ENCODE data around the gene ZP3. TPM values are rescaled to one million over a fixed set of nuclear protein-coding genes. Genes with fewer than 3 reads are reported as not detected.

Gene ZP3
- total and polyA plus RNA-seq, 2 of the 13 experiments (the other 11 are each of a cell fraction or from before 2014, with no cell fraction given): not detected

- TF ChIP-seq ZBTB40 (IDR thresholded peaks at IDR 0.05) (no peak), ZBTB40 (CRISPR knock-in tag; IDR thresholded peaks at IDR 0.05) (no peak), CEBPB (IDR thresholded peaks at IDR 0.05; ENCODE audit: borderline replicate concordance, low read depth, low read length) (peak; percentile 84), RERE (CRISPR knock-in tag; IDR thresholded peaks at IDR 0.05; ENCODE audit: low read depth) (0 out of 2 replicates have a peak, but pooled peaks have one; percentile 28), ZNF781 (CRISPR knock-in tag; IDR thresholded peaks at IDR 0.05; ENCODE audit: borderline replicate concordance, not compliant biosample characterization) (no peak), ZNF775 (CRISPR knock-in tag; IDR thresholded peaks at IDR 0.05; ENCODE audit: borderline replicate concordance) (no peak), ZMYM3 (CRISPR knock-in tag; IDR thresholded peaks at IDR 0.05) (no peak), XBP1 (CRISPR knock-in tag; IDR thresholded peaks at IDR 0.05) (no peak), ZNF644 (CRISPR knock-in tag; IDR thresholded peaks at IDR 0.05; ENCODE audit: low read depth) (no peak), RORA (CRISPR knock-in tag; IDR thresholded peaks at IDR 0.05) (no peak), TEAD3 (CRISPR knock-in tag; optimal IDR thresholded peaks at IDR 0.05; ENCODE audit: borderline replicate concordance) (peak; percentile 1), ZMAT5 (CRISPR knock-in tag; IDR thresholded peaks at IDR 0.05; ENCODE audit: borderline replicate concordance, low read depth) (no peak), MEF2D (CRISPR knock-in tag; IDR thresholded peaks at IDR 0.05) (0 out of 2 replicates have a peak, but pooled peaks have one; percentile 60), HDAC6 (IDR thresholded peaks at IDR 0.05; ENCODE audit: low read depth, low read length) (no peak), JUNB (CRISPR knock-in tag; IDR thresholded peaks at IDR 0.05; ENCODE audit: borderline replicate concordance) (no peak)
These were observed 32.1 kb upstream of the ZP3 start (continued) for GRCh38 chr7:76392531-76393115.
